Upper lobe of left lung (tissue), 6 donors: ENCODE measurements around the gene DENND1C. TPM values are rescaled to one million over a fixed set of nuclear protein-coding genes. Genes with fewer than 3 reads are reported as not detected.

ENCODE experiments used
- ATAC-seq, 2 donors: fragments of 200-7000 bp; cut with Tn5 transposase; one replicate each; pipeline ENCODE4 v1.9.1; 2022; ENCODE audit warnings: mild to moderate bottlenecking in 2 of 2, moderate library complexity in 2 of 2; ENCODE audit not compliant: low FRiP score in 2 of 2
- DNase-seq, 2 donors: peaks; one replicate each; pipeline ENCODE4 v3.0.0-alpha.2; 2019 to 2020
- H3K27ac ChIP-seq, 4 donors: fragments of 200-600 bp; sonication (generic); one replicate each; pipeline ENCODE4 v1.5.1; 2016 to 2019
- H3K27me3 ChIP-seq, 4 donors: fragments of 200-600 bp; sonication (generic); one replicate each; pipeline ENCODE4 v1.5.1; 2017 to 2019
- H3K36me3 ChIP-seq, 4 donors: fragments of 200-600 bp; sonication (generic); one replicate each; pipeline ENCODE4 v1.5.1; 2016 to 2019
- H3K4me1 ChIP-seq, 4 donors: fragments of 200-600 bp; sonication (generic); one replicate each; pipeline ENCODE4 v1.5.1; 2018 to 2019
- H3K4me3 ChIP-seq, 4 donors: fragments of 200-600 bp; sonication (generic); one replicate each; pipeline ENCODE4 v1.5.1; 2017 to 2019; ENCODE audit warnings: mild to moderate bottlenecking in 2 of 4, moderate library complexity in 1 of 4
- H3K9me3 ChIP-seq, 4 donors: fragments of 200-600 bp; sonication (generic); one replicate each; pipeline ENCODE4 v1.5.1; 2018 to 2019
- CTCF ChIP-seq, 6 experiments: fragments of 450-650 bp in 4 of 6; fragments of 200-600 bp in 2 of 6; sonication (generic) in 2 of 6; IDR thresholded peaks; one replicate each; pipeline ENCODE4 v1.5.1; 2016 to 2019; ENCODE audit warnings: antibody characterized with exemption in 6 of 6
- EP300 ChIP-seq, 4 donors: sonication (generic); formaldehyde crosslinking; IDR thresholded peaks; one replicate each; pipeline ENCODE4 v1.5.1; 2017; ENCODE audit warnings: antibody characterized with exemption in 4 of 4, control low read depth in 2 of 4
- POLR2A ChIP-seq, 4 donors: fragments of 450-650 bp; IDR thresholded peaks; one replicate each; pipeline ENCODE4 v1.5.1; 2016 to 2017; ENCODE audit warnings: antibody characterized with exemption in 4 of 4, mild to moderate bottlenecking in 2 of 4
- POLR2AphosphoS5 ChIP-seq, 2 donors: sonication (generic); formaldehyde crosslinking; IDR thresholded peaks; one replicate each; pipeline ENCODE4 v1.5.1; 2017; ENCODE audit warnings: antibody characterized with exemption in 2 of 2
- WGBS, 2 donors: methylation state at CpG; one replicate each; pipeline ENCODE4 v1.1.5; 2017 to 2018; 5-methylcytosine and 5-hydroxymethylcytosine counted together
- small RNA-seq, 4 donors: library from RNA; depleted of rRNA; stranded (forward); fragments of <200 nt; gene quantifications; one replicate each; pipeline ENCODE3, GENCODE V24; 2016
- total RNA-seq, 6 donors: library from RNA; depleted of rRNA in 4 of 6; stranded (reverse); fragments of >200 nt in 4 of 6; gene quantifications; one replicate each; pipeline versions ENCODE4 v1.1.0 to v1.2.1, GENCODE V29; 2016 to 2021
- donor health status: DM: no; HTN: no; CAD: no; lungs with moderate emphysema.
- donor health status: DM: no; HTN: yes; CAD: no; lungs with severe emphysema.

DENND1C gene
- total RNA-seq, 6 donors from 2014 or later = 5.8 to 31.4 (median 12.6) TPM

DNA sequence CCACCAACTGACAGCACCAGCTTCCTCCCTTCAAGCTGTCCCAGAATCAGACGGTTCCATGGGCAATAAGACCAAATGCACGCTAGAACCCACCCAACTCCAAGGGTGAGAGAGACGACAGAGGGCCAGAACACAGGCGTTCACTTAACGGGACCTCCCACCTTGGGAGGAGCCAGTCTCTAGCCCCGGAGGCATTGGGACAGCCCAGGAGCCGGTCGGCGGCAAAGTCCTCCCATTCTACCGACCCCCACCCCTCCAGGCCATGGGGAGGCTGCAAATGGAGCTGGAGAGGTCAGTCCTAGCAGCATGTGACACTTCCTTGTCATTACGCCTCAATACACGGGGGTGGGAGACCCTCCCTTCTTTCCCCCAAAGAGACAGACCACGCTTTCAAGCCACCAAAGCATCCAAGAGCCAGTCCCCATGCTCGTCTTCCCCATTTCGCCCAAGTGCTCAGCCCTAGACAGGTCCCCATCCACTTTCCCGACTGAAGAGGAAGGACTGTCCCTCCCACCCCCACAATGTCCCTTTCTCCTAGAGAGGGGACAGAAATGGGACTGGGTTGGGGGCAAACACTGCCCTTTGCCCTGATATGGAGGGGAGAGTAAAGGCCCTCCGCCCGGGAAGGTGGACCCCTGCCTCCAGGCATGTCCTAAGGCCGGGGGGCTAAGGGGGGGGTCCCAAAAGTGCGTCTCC, 57.9 kb downstream of the DENND1C start:
- no peak for TF ChIP-seq CTCF (IDR thresholded peaks at IDR 0.05)
- no peak for TF ChIP-seq POLR2A (IDR thresholded peaks at IDR 0.05)
- TF ChIP-seq POLR2AphosphoS5 (IDR thresholded peaks at IDR 0.05) = no peak
- TF ChIP-seq EP300 (IDR thresholded peaks at IDR 0.05) = no peak
- ATAC-seq (no peak), DNase-seq (peak in 1 of 2 donors; percentile 56)
- peaks cover 19 to 38% (median 22%) of the 10 kb centered on the region in 4 donors for H3K4me1 ChIP-seq
- no peaks in the 10 kb centered on the region for H3K27me3 ChIP-seq
- peaks cover 10 to 38% (median 34%) of the 10 kb centered on the region in 4 donors for H3K36me3 ChIP-seq
- peak overlapping the region; percentile 71 to 93 (median 88) for H3K4me3 ChIP-seq
- no peaks in the 10 kb centered on the region for H3K9me3 ChIP-seq
- H3K27ac ChIP-seq = peak overlapping the region; percentile 44 to 85 (median 60)
- 0 to 2% methylated on average over 12 to 16 of the region's 20 CpGs for WGBS, 2 donors

GRCh38 chr19:6421075-6422014, 60.2 kb downstream of the DENND1C start:
- ATAC-seq = no peak
- TF ChIP-seq CTCF (IDR thresholded peaks at IDR 0.05) (no peak), EP300 (IDR thresholded peaks at IDR 0.05) (no peak), POLR2A (IDR thresholded peaks at IDR 0.05) (no peak), POLR2AphosphoS5 (IDR thresholded peaks at IDR 0.05) (no peak)
- WGBS, 2 donors = 76 to 86% methylated on average over 9 to 20 of the region's 20 CpGs
- H3K4me3 ChIP-seq = no peak overlapping the region
- peaks cover 19 to 38% (median 22%) of the 10 kb centered on the region in 4 donors for H3K4me1 ChIP-seq
- no peaks in the 10 kb centered on the region for H3K27me3 ChIP-seq
- peaks cover 31 to 61% (median 57%) of the 10 kb centered on the region in 4 donors for H3K36me3 ChIP-seq
- H3K27ac ChIP-seq = no peak overlapping the region
- no peak for DNase-seq
- no peaks in the 10 kb centered on the region for H3K9me3 ChIP-seq

DNA sequence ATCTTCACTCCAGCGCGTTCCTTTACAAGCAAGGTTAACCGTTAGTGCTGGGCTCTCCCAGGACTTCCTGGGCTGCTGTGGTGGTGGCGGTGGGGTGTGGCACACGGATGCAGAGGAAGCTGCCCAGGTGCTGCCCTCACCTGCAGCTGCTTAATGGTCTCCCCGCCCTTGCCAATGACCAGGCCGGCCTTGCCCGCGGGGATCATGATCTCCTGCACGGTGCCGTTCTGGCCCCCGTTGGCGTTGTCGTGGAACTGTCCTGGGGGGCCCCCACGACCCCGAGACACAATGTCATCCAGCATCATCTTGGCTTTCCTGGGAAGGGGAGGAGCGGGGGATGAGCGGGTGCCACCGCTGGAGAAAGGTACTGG, 63.0 kb downstream of the DENND1C start:
- no peaks in the 10 kb centered on the region for H3K27me3 ChIP-seq
- DNase-seq (peak in 1 of 2 donors; percentile 69), ATAC-seq (no peak)
- H3K4me1 ChIP-seq = peaks cover 13 to 25% (median 16%) of the 10 kb centered on the region in 4 donors
- H3K4me3 ChIP-seq = no peak overlapping the region
- no peaks in the 10 kb centered on the region for H3K9me3 ChIP-seq
- WGBS, 2 donors = 94 to 96% methylated on average over 19 of the region's 19 CpGs
- TF ChIP-seq CTCF (IDR thresholded peaks at IDR 0.05) = no peak
- no peak overlapping the region for H3K27ac ChIP-seq
- peaks cover 51 to 86% (median 82%) of the 10 kb centered on the region in 4 donors for H3K36me3 ChIP-seq

DNA sequence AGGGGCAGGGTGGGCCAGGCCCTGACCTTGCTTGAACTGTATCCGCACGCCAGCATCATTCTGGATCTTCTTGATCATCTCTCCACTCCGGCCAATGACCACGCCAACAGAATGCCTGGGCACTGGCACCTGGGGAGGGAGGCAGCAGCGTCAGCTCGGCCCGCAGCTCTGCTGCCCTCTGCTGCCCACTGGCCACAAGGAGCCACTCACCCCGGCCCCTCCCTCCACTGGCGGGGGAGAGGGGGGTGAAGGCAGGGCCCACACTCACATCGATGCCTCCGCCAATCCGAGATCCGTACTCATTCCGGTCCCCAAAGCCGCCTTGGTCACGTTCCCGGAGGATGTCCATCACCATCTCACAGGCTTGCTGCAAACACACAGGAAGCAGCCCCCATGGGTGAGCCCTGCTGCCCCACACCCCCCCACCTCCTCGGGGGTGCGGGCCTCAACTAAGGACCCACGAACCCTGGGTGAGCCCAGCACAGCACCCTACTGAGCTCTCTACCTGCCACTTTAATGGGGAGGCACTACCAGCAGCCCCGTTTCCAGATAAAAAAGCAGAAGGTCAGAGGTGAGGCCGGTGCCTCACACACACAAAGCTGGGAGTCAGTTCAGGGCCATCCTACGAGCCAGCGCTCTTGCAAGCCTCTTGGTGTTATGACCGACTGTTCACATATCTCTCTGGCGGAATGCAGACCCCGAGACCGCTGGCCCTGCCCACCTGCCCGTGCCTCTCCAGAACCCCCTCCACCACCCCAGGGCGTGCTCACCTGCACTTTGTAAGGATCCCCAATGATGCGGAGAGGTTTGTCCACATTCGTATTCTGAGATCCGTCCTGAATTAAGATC, 63.6 kb downstream of the DENND1C start:
- Histone ChIP-seq H3K36me3 (peaks cover 51 to 88% (median 82%) of the 10 kb centered on the region in 4 donors), H3K4me1 (peaks cover 7 to 24% (median 12%) of the 10 kb centered on the region in 4 donors), H3K27ac (no peak overlapping the region), H3K4me3 (no peak overlapping the region), H3K27me3 (no peaks in the 10 kb centered on the region), H3K9me3 (no peaks in the 10 kb centered on the region)
- peak in 1 of 2 donors; percentile 77 for DNase-seq
- ATAC-seq = peak in 1 of 2 donors; percentile 15
- TF ChIP-seq EP300 (IDR thresholded peaks at IDR 0.05) = no peak
- no peak for TF ChIP-seq POLR2A (IDR thresholded peaks at IDR 0.05)
- TF ChIP-seq POLR2AphosphoS5 (IDR thresholded peaks at IDR 0.05) = no peak
- peak in 2 of 6 experiments; percentile 21 to 37 for TF ChIP-seq CTCF (IDR thresholded peaks at IDR 0.05)
- 84% methylated on average over 15 to 28 of the region's 33 CpGs for WGBS, 2 donors

Small RNA genes within 50 kb of the gene (small RNA-seq; reads per million reads assigned to genes)
- gene AC010503.2 = 0 reads per million in 4 donors

Other genes starting within 250 kb of the DENND1C start
- 10 to 100 TPM; 22.1 to 98.9 (median 49.3) TPM for gene MLLT1, start 201.8 kb downstream of the DENND1C start, total RNA-seq
- gene ACER1, start 148.2 kb downstream of the DENND1C start, total RNA-seq = not detected
- 10 to 100 TPM; 46.1 to 93.2 (median 66.2) TPM for gene CLPP, start 120.3 kb downstream of the DENND1C start, total RNA-seq
- gene ALKBH7, start 109.0 kb downstream of the DENND1C start, total RNA-seq = 100 to 1,000 TPM in 1 of 6 donors, 10 to 100 TPM in 5; 58.5 to 105 (median 77.0) TPM
- 1 to 10 TPM in 5 of 6 donors, under 1 TPM in 1; 1.00 to 2.6 (median 1.5) TPM for gene PSPN, start 105.9 kb downstream of the DENND1C start, total RNA-seq
- 10 to 100 TPM; 40.3 to 76.6 (median 51.0) TPM for gene GTF2F1, start 88.6 kb downstream of the DENND1C start, total RNA-seq
- 100 to 1,000 TPM; 115 to 198 (median 133) TPM for gene KHSRP, start 57.0 kb downstream of the DENND1C start, total RNA-seq
- gene SLC25A41, start 48.0 kb downstream of the DENND1C start, total RNA-seq = under 1 TPM in 2 of 6 donors, not detected in 4; 0.24 to 0.49 TPM
- gene SLC25A23, start 22.0 kb downstream of the DENND1C start, total RNA-seq = 100 to 1,000 TPM in 1 of 6 donors, 10 to 100 TPM in 5; 29.3 to 133 (median 64.5) TPM
- 100 to 1,000 TPM in 1 of 6 donors, 10 to 100 TPM in 5; 51.1 to 120 (median 74.1) TPM for gene CRB3, start 17.5 kb downstream of the DENND1C start, total RNA-seq
- 1 to 10 TPM in 2 of 6 donors, under 1 TPM in 3, not detected in 1; 0.54 to 1.5 (median 0.76) TPM for gene TUBB4A, start 20.5 kb upstream of the DENND1C start, total RNA-seq
- 10 to 100 TPM in 2 of 6 donors, 1 to 10 TPM in 4; 6.3 to 11.6 (median 8.4) TPM for gene TNFSF9, start 49.2 kb upstream of the DENND1C start, total RNA-seq
- 1 to 10 TPM in 1 of 6 donors, under 1 TPM in 1, not detected in 4; 0.31 to 1.3 TPM for gene CD70, start 109.4 kb upstream of the DENND1C start, total RNA-seq
- gene TNFSF14, start 188.4 kb upstream of the DENND1C start, total RNA-seq = 1 to 10 TPM; 1.7 to 7.3 (median 2.8) TPM
- 1,000 to 10,000 TPM in 2 of 6 donors, 100 to 1,000 TPM in 4; 461 to 1,221 (median 854) TPM for gene C3, start 238.9 kb upstream of the DENND1C start, total RNA-seq